Activated CD8-positive, alpha-beta T cell treated with anti-CD3 and anti-CD28 coated beads for 36 hours (primary cell): Measurements from ENCODE around the gene LIPC. TPM values are rescaled to one million over a fixed set of nuclear protein-coding genes. Genes with fewer than 3 reads are reported as not detected.

Experiments
- ATAC-seq: fragments of 200-7000 bp; cut with Tn5 transposase; one replicate; pipeline ENCODE4 v1.10.0; 2021; ENCODE audit warnings: mild to moderate bottlenecking, moderate library complexity
- CTCF ChIA-PET: fragments of 350-600 bp; sonication (Branson Sonifier 250); formaldehyde crosslinking; loops from one replicate; lab custom pipeline; 2021; ENCODE audit warnings: antibody characterized with exemption; lab: Charles Lee
- POLR2A ChIA-PET: fragments of 350-600 bp; sonication (Branson Sonifier 250); formaldehyde crosslinking; loops from one replicate; lab custom pipeline; 2021; ENCODE audit warnings: antibody characterized with exemption; lab: Charles Lee
- DNase-seq: peaks from one replicate; pipeline ENCODE4 v3.0.0-alpha.2; 2020
- H3K27ac Mint-ChIP-seq: one replicate; pipeline ENCODE4 v1.8.0; 2021; ENCODE audit warnings: mild to moderate bottlenecking, mixed read lengths
- H3K27me3 Mint-ChIP-seq: one replicate; pipeline ENCODE4 v1.8.0; 2021; ENCODE audit warnings: mixed read lengths
- H3K36me3 Mint-ChIP-seq: one replicate; pipeline ENCODE4 v1.8.0; 2021; ENCODE audit warnings: low read depth, mixed read lengths
- H3K4me1 Mint-ChIP-seq: one replicate; pipeline ENCODE4 v1.8.0; 2021; ENCODE audit warnings: low read depth, mixed read lengths
- H3K4me3 Mint-ChIP-seq: one replicate; pipeline ENCODE4 v1.8.0; 2021; ENCODE audit warnings: mild to moderate bottlenecking, moderate library complexity, mixed read lengths
- H3K9me3 Mint-ChIP-seq: one replicate; pipeline ENCODE4 v1.8.0; 2021; ENCODE audit warnings: mixed read lengths
- CTCF ChIP-seq: fragments of 200-600 bp; IDR thresholded peaks from one replicate; pipeline ENCODE4 v1.8.0; 2022; ENCODE audit warnings: antibody characterized with exemption, mild to moderate bottlenecking
- intact Hi-C: fragments of 100-400 bp; cut with micrococcal nuclease; formaldehyde crosslinking; loops from one replicate; pipeline ENCODE4 v1.10.0; 2022
- total RNA-seq, 2 experiments: library from RNA; stranded (reverse); gene quantifications; one replicate each; pipeline ENCODE4 v1.2.3, GENCODE V29; 2021

Gene LIPC
- total RNA-seq, 2 experiments from 2014 or later = 1.0 to 1.2 TPM

- TF ChIP-seq CTCF = no peak
- POLR2A ChIA-PET = interaction anchor here (0.6 kb wide), 1 partner anchor 157 kb away, joined by 3 read pairs; no protein-coding TSS in a partner anchor
Measured at GRCh38 chr15:58501006-58501405, 69.2 kb downstream of the LIPC start.

GRCh38 chr15:58501636-58502188 lies 69.9 kb downstream of the LIPC start:
- ChIA-PET POLR2A (interaction anchor here (0.5 to 0.6 kb wide), 3 partner anchors 65 to 312 kb away, joined by 3 read pairs; no protein-coding TSS in a partner anchor), CTCF (interaction anchor here (0.9 kb wide), 1 partner anchor 18 kb away, joined by 3 read pairs; no protein-coding TSS in a partner anchor)
- ATAC-seq (no peak), DNase-seq (no peak)
- peaks cover 18% of the 10 kb centered on the region for H3K4me1 Mint-ChIP-seq
- no peaks in the 10 kb centered on the region for H3K36me3 Mint-ChIP-seq
- no peak overlapping the region for H3K27ac Mint-ChIP-seq
- intact Hi-C loops = no loop called here
- TF ChIP-seq CTCF = no peak
- H3K4me3 Mint-ChIP-seq = no peak overlapping the region
- H3K9me3 Mint-ChIP-seq = no peaks in the 10 kb centered on the region
- no peaks in the 10 kb centered on the region for H3K27me3 Mint-ChIP-seq

More at GRCh38 chr15:58501006-58501405, 69.2 kb downstream of the LIPC start:
- DNase-seq = no peak
- no peaks in the 10 kb centered on the region for H3K36me3 Mint-ChIP-seq
- CTCF ChIA-PET = no interaction called here
- no peak overlapping the region for H3K4me3 Mint-ChIP-seq
- H3K27me3 Mint-ChIP-seq = no peaks in the 10 kb centered on the region
- peaks cover 15% of the 10 kb centered on the region for H3K4me1 Mint-ChIP-seq
- ATAC-seq = no peak
- intact Hi-C loops = no loop called here
- H3K9me3 Mint-ChIP-seq = no peaks in the 10 kb centered on the region
- no peak overlapping the region for H3K27ac Mint-ChIP-seq

- CTCF ChIA-PET = interaction anchor here (1.0 kb wide), 1 partner anchor 12 kb away, joined by 3 read pairs; no protein-coding TSS in a partner anchor
- intact Hi-C loops = no loop called here
- Mint-ChIP-seq H3K9me3 (no peaks in the 10 kb centered on the region), H3K27ac (no peak overlapping the region), H3K27me3 (no peaks in the 10 kb centered on the region), H3K4me1 (peaks cover 19% of the 10 kb centered on the region), H3K36me3 (no peaks in the 10 kb centered on the region), H3K4me3 (no peak overlapping the region)
- DNase-seq (no peak), ATAC-seq (no peak)
- POLR2A ChIA-PET = interaction anchor here (1.4 kb wide), 1 partner anchor 24 kb away, joined by 3 read pairs; no protein-coding TSS in a partner anchor
- no peak for TF ChIP-seq CTCF
Measured at GRCh38 chr15:58503139-58504027, 71.6 kb downstream of the LIPC start.

- no peak for TF ChIP-seq CTCF
- H3K4me1 Mint-ChIP-seq = peaks cover 19% of the 10 kb centered on the region
- H3K36me3 Mint-ChIP-seq = no peaks in the 10 kb centered on the region
- intact Hi-C loops = no loop called here
- ChIA-PET POLR2A (no interaction called here), CTCF (interaction anchor here (3.3 kb wide), 1 partner anchor 12 kb away, joined by 14 read pairs; no protein-coding TSS in a partner anchor)
- peak overlapping the region; percentile 46 for H3K27ac Mint-ChIP-seq
- H3K27me3 Mint-ChIP-seq = no peaks in the 10 kb centered on the region
- DNase-seq (no peak), ATAC-seq (no peak)
- H3K9me3 Mint-ChIP-seq = no peaks in the 10 kb centered on the region
- no peak overlapping the region for H3K4me3 Mint-ChIP-seq
Measured at GRCh38 chr15:58504674-58505234, 73.0 kb downstream of the LIPC start.
